HG03565 (cell line): ENCODE measurements around the gene DNAJC1.
"Not testable (repeated sequence)": the region's sequence is repeated elsewhere in the genome, so short reads cannot be mapped to it uniquely, and the experiment has no call there.

Experiments used
- ATAC-seq: cut with Tn5 transposase; IDR thresholded peaks from one replicate; pipeline ENCODE4 v1.9.1; 2021; ENCODE audit warnings: mild to moderate bottlenecking, moderate library complexity; ENCODE audit not compliant: unreplicated experiment

Gene DNAJC1

DNA sequence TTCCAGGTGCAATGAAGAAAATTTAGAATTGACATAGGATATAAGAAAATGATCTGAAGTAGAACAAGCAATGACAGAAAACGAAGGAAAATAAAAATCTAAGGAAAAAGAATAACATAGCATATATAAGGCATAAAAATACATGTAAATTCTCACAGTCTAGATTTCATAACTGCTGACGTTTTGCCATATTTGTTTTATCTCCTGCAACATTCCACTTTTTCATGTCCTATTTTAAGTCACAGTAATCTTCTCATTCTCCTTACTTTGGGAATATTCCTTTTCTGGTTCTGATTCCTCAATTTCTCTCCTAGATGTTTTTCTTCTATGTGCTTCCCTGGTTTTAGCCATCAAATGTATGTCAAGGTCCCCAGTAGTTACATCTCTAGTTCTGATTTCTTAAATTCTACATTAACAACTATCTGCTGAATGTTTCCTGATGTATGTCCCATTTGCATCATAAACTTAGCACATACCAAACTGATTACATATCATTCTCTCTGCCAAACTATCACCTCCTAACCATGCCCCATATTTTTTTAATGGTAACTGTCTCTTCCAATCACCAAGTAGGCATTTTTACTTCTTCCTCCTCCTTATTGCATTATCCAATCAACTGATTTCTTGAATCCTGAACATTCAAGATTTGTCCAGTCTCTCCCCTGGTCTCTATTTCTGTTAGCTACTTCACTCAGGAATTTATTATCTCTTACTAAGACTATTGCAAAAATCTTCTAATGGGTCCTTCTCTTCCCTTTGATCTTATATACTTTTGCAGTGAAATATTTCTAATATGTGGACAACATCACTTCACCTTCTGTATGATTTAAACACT is 171.3 kb downstream of the DNAJC1 start:
- no peak for ATAC-seq

DNA sequence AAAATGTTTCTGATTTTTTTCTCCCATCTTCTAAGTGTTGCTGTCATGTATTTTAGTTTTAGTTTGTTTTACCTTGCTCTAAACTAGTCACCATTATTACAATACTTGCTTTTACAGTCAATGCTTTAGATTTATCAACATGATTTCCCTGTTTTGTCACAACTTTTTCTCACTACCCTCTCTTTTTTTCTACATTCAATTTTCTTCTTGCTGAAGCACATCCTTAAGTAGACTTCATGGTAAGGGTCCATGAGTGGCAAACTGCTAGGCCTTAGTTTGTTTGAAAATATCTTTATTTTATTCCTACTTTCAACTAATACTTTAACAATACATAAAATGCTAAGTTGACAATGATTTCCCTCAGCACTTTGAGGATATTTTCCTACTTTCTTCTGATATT is 173.5 kb downstream of the DNAJC1 start:
- ATAC-seq: no peak

DNA sequence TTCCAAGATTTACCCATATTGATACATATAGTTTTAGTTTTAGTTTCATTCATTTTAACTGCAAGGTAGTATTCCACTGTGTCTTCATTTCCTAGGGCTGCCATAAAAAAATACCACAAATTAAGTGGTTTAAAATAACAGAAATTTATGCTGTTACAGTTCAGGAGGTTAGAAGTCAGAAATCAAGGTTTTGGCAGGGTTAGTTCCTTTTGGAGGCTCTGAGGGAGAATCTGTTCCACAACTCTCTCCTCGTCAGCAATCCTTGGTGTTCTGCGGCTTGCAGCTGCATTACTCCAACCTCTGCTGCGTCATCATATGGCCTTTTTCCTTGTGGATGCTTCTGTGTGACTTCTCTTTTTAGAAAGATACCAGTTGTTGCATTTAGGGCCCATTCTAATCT is 176.2 kb downstream of the DNAJC1 start:
- ATAC-seq: no peak

DNA sequence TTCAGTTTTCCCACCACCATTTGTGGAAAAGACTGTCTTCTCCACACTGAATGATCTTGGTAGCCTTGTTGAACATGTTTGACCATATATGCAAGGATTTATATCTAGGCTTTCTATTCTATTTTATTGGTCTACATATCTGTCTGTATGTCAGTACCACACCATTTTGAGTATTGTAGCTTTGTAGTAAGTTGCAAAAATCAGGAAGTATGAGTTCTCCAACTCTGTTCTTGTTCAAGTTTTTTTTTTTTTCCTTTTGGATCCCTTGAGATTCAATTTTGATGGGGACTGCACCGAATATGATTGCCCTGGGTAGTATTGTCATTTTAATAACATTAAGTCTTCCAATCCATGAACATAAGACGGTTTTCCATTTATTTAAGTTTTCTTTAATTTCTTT is 176.8 kb downstream of the DNAJC1 start:
- no peak for ATAC-seq

DNA sequence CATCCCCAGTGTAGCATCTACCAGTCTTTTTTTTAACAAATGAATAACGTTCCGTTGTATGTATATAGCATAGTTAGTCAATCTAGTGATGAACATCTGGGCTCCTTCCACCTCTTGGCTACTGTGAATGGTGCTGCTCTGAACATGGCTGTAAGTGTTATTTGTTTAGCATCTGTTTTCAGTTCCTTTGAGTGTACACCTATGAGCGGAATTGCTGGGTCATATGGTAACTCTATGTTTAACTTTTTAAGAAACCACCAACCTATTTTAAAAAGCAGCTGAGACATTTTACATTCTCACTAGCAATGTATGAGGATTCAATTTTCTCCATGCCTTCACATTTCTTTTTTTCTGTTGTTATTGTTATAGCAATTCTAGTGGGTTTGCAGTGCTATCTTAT is 178.2 kb downstream of the DNAJC1 start:
- no peak for ATAC-seq

DNA sequence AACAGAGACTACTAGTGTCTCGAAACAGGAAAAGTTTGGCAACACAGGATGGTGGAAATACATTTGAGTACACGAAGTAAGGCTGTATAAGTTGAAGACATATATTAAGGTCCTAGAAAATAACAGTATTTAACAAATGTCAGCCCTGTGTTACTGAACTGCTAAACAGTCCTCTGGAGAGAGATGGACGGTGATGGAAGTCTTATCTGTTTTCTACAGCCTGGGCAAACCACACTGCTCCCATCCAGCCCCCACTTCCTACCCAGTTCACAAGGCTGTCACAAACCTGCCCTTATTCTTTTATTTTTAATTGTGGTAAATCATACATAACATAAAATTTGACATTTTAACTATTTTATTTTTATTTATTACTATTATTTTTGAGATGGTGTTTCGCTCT is 179.1 kb downstream of the DNAJC1 start:
- no peak for ATAC-seq

DNA sequence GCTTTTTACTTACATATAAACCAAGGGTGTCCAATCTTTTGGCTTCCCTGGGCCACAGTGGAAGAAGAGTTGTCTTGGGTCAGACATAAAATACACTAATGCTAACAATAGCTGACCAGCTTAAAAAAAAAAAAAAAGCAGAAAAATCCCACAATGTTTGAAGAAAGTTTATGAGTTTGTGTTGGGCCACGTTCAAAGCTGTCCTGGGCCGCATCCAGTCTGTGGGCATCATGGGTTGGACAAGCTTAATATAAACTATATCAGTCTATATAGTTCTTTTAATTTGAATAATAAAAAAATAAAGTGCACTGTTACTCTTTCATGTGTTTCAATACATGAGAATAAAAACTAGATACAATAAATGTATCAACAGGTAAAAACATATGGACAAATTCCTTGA is 179.9 kb downstream of the DNAJC1 start:
- no peak for ATAC-seq

DNA sequence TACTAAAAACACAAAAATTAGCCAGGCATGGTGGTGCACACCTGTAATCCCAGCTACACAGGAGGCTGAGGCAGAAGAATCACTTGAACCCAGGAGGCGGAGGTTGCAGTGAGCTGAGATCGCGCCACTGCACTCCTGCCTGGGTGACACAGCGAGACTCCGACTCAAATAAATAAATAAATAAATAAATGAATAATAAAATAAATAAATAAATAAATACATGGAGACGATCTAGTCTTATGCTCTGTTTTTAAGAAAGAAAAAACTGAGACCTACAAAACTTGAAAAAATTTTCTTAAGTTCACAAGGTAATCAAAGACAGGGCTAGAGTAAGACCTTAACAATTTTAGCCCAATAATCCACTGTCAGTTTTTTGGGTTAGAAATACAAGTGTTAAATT is 181.3 kb downstream of the DNAJC1 start:
- not testable (repeated sequence) for ATAC-seq

DNA sequence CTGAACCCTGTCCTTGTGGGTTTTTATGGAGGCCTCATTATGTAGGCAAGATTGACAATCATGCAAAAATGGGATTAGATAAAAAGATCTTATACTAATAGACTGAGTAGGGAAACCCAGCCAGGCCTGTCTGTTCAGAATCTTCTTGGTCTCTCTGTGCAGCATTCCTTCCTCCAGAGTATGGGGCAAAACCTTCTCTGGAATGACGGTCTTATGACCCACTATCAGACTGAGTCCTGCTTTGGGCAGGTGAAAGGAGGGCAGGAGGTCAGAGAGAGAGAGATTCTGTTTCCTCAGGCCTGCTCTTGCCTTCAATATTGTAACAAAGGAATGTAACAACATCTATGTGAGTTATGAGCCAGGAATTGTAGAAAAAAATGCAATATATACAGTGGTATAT is 182.6 kb downstream of the DNAJC1 start:
- no peak for ATAC-seq

DNA sequence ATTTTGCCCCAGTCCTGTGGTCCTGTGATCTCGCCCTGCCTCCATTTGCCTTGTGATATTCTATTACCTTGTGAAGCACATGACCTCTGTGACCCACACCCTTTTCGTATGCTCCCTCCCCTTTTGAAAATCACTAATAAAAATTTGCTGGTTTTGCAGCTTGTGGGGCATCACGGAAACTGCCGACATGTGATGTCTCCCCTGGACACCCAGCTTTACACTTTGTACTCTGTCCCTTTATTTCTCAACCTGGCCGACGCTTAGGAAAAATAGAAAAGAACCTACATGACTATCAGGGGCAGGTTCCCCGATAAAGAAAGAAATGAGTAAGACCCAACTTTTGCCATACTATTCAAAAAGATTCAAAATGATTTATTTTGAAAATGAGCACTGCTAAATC is 185.1 kb downstream of the DNAJC1 start:
- not testable (repeated sequence) for ATAC-seq

DNA sequence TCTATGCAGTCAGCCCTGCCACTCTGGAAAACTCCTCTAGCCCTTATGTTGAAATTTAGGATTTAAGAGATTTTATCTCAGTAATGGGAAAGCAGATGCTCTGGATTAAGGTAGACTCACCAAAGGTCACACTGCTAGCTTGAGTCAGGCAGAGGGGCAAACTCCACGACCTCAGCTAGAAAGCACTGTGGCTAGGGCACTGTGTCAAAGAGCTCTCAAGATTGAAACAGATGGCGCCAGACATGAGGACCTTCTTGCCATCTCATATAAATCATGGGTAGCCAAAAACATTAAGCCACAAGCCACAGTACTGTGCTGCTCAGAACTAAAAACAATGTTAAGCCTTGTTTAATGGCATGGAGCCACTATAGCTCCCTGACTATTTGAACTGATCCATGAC is 188.7 kb downstream of the DNAJC1 start:
- no peak for ATAC-seq

DNA sequence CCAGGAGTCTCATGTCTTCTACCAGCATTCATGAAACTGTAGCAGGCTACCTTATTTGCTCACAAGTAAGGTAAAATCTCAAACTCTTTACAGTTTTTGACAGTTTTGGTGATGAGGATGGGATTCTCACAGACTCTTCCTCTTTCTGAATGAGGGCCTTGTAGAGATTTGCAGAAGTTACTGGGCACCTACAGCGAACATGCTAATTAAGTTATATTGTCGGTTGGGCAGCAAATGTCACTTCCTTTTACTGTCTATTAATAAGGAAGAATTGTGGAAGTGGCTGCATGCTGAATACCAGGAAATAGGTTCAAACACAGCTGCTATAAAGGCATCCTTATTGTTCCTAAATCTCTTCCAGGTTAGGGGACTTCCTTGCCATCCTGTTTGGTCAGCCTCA is 189.6 kb downstream of the DNAJC1 start:
- ATAC-seq: no peak

DNA sequence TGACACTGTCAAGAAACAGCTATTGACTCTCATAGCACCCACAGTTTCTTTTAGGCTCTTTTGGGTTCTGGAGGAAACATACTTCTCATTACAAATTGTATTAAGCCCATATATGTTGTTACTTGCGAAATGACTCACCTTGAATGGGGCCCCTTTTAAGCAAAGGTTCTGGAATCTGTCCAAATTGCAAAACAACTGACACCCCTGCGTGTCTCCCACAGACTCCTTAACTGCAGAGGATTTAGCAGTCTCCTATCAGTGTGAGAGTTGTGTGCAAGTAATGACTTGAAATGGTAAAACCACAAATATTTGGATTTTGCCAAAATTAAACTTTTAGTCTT is 192.3 kb downstream of the DNAJC1 start:
- ATAC-seq: no peak

DNA sequence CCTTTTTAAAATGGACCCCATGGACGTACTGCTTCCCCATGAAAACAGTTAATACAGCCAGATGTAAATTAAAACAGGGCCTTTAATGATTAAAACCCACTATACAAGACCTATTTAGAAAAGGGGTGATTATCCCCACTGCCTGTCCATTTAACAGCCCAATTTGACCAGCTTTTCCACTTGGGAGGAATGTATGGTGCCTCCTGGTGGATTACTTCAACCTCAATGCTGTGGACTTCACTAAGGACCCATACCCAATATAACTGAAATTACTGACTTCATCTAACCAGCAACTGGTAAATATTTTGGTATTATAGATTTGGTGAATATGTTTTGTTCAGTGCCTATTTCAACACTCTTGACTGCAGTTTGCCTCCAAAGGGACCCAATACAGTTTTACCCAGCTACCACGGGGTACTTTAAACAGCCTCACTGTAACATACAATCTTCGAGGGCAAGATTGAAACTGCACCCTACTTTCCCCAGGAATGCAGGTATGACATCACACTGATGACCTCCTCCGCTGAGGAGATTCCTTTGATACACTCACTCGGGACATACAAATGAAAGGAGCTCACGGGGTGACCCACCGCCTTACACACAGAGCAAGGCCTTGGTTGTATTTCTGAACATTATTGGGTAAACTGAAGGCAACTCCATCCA is 192.8 kb downstream of the DNAJC1 start:
- no peak for ATAC-seq

DNA sequence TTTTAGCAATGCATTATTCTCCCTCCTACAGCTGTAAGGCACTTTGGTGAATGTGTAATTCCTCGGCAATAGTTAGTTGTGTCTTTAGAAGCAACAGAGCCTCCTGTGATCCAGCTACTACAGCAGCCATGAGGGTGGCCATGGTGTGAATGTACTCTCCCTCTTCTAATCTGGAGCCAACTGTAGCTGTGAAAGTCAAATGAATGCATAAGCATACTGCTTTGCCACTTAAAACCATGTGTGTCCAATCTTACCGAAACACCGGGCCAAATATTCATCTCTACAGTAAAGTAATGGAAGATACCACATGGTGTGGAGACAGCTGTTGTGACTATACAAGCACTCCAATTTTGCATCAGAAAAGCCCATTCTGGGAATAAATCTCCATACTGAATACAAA is 195.0 kb downstream of the DNAJC1 start:
- ATAC-seq: no peak

DNA sequence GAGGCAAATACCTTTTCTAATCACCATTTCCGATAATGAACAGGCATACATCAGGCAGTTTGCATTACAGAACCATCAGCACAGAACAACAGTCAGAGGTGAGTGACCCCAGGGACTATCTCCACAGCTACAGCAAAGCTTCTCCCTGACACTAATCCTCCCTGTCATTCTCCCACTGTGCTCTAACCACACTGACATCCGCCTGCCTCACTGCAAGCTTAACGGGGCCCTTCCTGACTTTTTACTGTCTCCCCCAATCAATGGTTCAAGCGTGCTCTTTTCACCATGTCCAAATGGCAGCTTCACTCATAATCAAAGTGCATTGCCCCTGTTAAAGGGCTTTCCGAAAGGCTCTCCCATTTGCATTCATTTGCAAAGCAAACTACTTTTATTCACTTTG is 196.3 kb downstream of the DNAJC1 start:
- no peak for ATAC-seq

DNA sequence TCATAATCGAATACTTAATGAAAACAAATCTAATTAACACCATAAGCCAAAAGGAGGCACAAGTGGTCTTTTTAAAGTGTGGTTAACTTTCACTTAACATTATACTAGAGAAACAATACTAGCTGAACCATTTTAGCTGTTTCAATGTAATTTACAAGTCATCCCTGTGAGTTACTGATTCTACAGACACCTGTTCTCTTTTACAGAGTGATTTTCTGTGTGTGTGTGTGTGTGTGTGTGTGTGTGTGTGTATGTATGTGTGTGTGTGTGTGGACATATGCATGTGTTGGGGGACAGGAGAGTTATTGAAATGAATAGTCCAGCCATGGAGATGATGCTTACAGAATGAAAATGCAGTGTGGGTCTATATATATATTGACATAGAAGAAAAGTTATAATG is 200.2 kb downstream of the DNAJC1 start:
- no peak for ATAC-seq

DNA sequence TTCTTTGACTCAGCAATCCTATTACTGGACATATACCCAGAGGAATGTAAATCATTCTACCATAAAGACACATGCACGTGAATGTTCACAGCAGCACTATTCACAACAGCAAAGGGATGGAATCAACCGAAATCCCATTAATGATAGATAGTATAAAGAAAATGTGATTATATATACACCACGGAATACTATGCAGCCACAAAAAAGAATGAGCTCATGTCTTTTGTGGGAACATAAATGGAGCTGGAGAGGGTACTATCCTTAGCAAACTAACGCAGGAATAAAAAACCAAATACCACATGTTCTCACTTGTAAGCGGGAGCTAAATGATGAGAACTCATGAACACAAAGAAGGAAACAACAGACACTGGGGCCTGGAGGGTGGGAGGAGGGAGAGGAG is 201.9 kb downstream of the DNAJC1 start:
- no peak for ATAC-seq

DNA sequence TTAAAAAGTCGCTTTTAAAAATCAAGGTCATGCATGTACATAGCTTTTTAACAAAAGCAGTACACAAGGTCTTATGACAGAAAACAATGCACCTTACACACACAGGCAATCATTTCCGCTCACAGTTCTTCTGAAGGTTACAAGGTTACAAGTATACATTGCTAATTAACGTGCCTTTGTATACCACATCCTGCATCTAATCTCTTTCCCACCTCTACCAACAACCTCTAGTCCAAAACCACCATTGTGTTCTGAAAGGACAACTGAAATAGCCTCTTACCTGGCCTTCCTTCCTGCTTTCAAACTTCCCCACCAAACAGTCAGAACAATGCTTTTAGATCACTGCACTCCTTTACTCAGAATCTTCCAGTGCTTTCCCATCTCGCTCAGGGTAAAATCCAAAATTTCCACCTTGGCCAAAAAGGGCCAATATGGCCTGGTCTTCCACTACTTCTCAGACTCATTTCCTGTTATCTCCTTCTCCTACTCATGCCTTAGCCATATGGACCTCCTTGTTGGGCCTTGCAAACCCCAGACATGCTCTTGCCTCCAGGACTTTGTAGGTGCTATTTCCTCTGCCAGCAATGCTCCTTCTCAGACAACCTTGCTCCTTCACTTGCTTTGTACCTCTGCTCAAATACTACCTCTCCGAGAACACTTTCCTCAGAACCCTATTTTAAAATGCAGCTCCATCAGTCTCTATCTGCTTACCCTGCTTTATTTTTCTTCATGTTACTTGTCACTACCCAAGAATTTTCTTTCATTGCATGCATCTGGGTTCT is 205.4 kb downstream of the DNAJC1 start:
- ATAC-seq: no peak

DNA sequence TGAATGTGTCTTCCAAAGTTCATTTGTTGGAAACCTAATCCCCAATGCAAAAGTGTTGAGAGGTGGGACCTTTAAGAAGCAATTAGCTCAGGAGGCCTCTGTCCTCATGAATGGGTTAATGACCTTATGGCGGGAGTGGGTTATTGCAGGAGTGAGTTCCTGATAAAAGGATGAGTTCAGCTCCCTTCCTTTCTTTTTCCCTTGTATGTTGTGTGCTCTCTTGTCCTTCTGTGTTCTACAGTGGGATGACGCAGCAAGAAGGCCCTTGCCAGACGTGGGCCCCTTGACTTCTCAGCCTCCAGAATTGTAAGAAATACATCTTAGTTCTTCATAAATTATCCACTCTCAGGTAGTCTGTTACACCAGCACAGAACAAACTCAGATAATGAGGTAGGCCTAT is 206.0 kb downstream of the DNAJC1 start:
- no peak for ATAC-seq

DNA sequence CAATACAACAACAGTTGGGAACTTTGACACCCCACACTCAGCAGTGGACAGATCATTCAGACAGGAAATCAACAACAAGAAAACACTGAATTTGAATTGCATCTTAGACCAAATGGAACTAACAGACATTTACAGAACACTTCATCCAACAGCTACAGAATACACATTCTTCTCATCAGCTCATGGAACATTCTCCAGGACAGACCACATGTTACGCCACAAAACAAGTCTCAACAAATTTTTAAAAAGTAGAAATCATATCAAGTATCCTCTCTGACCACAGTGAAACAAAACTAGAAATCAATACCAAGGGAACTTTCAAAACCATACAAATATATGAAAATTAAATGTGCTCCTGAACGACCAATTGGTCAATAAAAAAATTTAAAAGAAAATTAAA is 212.3 kb downstream of the DNAJC1 start:
- no peak for ATAC-seq

DNA sequence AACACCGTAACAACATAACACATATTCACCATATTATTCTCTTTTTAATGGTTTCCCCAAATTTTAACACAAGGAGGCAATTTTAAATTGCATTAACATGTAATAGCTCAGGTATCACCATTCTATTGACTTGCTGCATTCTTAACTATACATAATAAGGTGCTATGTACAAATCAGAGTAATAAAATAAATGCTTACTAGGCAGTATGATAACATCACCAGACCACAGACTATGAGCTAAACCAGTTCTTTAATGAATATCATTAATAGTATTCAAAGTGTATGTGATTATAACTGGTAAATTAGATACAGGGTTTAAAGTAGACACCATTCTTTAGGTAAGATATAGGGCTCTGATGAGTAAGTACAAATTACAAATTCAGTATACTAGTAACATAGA is 226.6 kb downstream of the DNAJC1 start:
- ATAC-seq: no peak
